ENCODE results near the gene LACRT. TPM values are rescaled to one million over a fixed set of nuclear protein-coding genes. Genes with fewer than 3 reads are reported as not detected.

Gene LACRT
- total RNA-seq, 1 donor from 2014 or later: not detected

DNA sequence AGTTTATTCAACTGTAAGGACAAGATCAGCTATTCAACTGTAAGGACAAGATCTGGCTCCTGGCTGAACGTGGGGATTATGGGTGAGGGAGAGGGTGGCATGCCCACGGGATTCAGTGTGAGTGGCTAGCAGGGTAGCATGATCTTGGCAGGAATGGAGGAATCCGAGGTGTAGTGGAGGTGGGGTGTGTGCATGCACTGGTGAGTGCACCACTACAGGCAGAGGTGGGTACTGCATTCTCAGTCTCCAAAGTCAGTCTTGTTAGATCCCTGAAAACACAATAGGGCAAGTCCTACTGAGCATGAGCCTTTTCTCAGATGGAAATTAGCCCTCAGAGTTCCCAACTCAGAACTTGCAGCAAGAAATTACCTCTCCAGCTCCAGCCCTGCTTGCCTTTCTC, 45.7 kb upstream of the LACRT start:
- no peak overlapping the region for H2AFZ ChIP-seq (replicated peaks)
- Mint-ChIP-seq H3K9me3 (no peaks in the 10 kb centered on the region), H3K36me3 (no peaks in the 10 kb centered on the region), H3K4me3 (no peak overlapping the region), H3K27me3 (ENCODE audit: insufficient read depth, low read depth) (peaks cover 11% of the 10 kb centered on the region), H3K27ac (no peak overlapping the region), H3K4me1 (peaks cover 32% of the 10 kb centered on the region)
- no peak overlapping the region for H3K4me2 ChIP-seq
- no peak for TF ChIP-seq EZH2phosphoT487 (IDR thresholded peaks at IDR 0.05)
- no peak for TF ChIP-seq EZH2 (IDR thresholded peaks at IDR 0.05)
- TF ChIP-seq, protein P1, sequence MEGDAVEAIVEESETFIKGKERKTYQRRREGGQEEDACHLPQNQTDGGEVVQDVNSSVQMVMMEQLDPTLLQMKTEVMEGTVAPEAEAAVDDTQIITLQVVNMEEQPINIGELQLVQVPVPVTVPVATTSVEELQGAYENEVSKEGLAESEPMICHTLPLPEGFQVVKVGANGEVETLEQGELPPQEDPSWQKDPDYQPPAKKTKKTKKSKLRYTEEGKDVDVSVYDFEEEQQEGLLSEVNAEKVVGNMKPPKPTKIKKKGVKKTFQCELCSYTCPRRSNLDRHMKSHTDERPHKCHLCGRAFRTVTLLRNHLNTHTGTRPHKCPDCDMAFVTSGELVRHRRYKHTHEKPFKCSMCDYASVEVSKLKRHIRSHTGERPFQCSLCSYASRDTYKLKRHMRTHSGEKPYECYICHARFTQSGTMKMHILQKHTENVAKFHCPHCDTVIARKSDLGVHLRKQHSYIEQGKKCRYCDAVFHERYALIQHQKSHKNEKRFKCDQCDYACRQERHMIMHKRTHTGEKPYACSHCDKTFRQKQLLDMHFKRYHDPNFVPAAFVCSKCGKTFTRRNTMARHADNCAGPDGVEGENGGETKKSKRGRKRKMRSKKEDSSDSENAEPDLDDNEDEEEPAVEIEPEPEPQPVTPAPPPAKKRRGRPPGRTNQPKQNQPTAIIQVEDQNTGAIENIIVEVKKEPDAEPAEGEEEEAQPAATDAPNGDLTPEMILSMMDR (IDR thresholded peaks at IDR 0.05): peak; percentile 54
- no peaks in the 10 kb centered on the region for H4K20me1 ChIP-seq (ENCODE audit: low read depth)
- peaks cover 26% of the 10 kb centered on the region for H3K4me1 ChIP-seq
- H3K27me3 ChIP-seq: no peaks in the 10 kb centered on the region
- H3K4me3 ChIP-seq: no peak overlapping the region
- peak; percentile 51 for DNase-seq (ENCODE audit: low spot score)
- no peak overlapping the region for H3K9ac ChIP-seq
- no peaks in the 10 kb centered on the region for H3K79me2 ChIP-seq (ENCODE audit: low read depth)
- peaks cover 16% of the 10 kb centered on the region for H3F3A ChIP-seq (ENCODE audit: low read depth)
- H3K36me3 ChIP-seq: no peaks in the 10 kb centered on the region
- H3K27ac ChIP-seq: no peak overlapping the region
- H3K9me3 ChIP-seq (ENCODE audit: low read depth): no peaks in the 10 kb centered on the region

DNA sequence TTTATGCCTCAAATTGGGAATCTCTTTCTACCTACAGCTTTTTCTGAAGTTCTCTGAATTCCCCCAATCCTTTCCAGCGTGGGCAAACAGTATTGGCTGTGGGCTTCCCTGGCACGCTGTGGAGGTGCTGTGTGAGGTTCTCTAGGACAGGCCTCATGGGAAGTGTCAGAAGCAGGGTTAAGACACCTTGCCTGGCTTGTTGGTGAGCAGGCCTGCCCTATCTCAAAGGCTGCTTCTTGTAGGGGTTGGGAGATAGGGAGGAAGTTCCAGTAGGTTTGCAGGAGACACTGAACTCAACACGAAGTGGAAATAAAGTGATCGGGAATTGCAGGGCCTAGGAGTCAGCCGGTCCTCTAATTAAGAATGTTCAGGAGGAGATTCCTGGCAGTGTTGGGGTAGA, 43.4 kb upstream of the LACRT start:
- H3K36me3 ChIP-seq: no peaks in the 10 kb centered on the region
- H3K4me3 ChIP-seq: no peak overlapping the region
- H4K20me1 ChIP-seq (ENCODE audit: low read depth): no peaks in the 10 kb centered on the region
- TF ChIP-seq, protein P1 (IDR thresholded peaks at IDR 0.05): no peak
- TF ChIP-seq EZH2phosphoT487 (IDR thresholded peaks at IDR 0.05) (no peak), EZH2 (IDR thresholded peaks at IDR 0.05) (no peak)
- no peaks in the 10 kb centered on the region for H3K79me2 ChIP-seq (ENCODE audit: low read depth)
- no peak overlapping the region for H3K9ac ChIP-seq
- H3K4me1 Mint-ChIP-seq: peaks cover 12% of the 10 kb centered on the region
- H2AFZ ChIP-seq (replicated peaks): no peak overlapping the region
- H3K4me2 ChIP-seq: no peak overlapping the region
- H3F3A ChIP-seq (ENCODE audit: low read depth): no peaks in the 10 kb centered on the region
- no peak overlapping the region for H3K27ac ChIP-seq
- DNase-seq (ENCODE audit: low spot score): no peak
- peaks cover 11% of the 10 kb centered on the region for H3K27me3 Mint-ChIP-seq (ENCODE audit: insufficient read depth, low read depth)
- no peaks in the 10 kb centered on the region for H3K9me3 Mint-ChIP-seq
- no peaks in the 10 kb centered on the region for H3K36me3 Mint-ChIP-seq
- H3K27ac Mint-ChIP-seq: no peak overlapping the region
- H3K4me1 ChIP-seq: peaks cover 7% of the 10 kb centered on the region
- H3K4me3 Mint-ChIP-seq: no peak overlapping the region
- no peaks in the 10 kb centered on the region for H3K9me3 ChIP-seq (ENCODE audit: low read depth)
- no peaks in the 10 kb centered on the region for H3K27me3 ChIP-seq

DNA sequence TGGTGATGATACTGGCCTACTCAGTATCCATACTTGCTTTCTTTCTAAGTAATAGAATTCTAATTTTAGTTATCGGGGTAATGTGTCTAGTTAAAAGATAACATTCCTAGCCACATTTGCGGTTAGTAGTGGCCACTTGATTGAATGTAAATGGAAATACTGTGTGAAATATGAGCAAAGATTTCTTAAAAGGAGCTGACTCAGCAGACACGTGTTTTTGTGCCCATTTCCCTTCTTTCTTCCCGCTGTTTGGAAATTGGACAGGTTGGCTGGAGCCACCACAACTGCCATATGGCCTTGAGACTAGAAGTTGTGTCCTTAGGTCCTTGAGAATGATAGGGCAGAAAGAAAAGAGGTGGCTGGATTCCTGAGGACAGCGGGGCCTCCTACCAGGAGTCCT, 33.2 kb upstream of the LACRT start:
- Histone ChIP-seq H3K4me1 (no peaks in the 10 kb centered on the region), H3K9me3 (ENCODE audit: low read depth) (no peaks in the 10 kb centered on the region), H3K27ac (no peak overlapping the region), H3K4me3 (no peak overlapping the region), H3K27me3 (no peaks in the 10 kb centered on the region), H4K20me1 (ENCODE audit: low read depth) (no peaks in the 10 kb centered on the region), H2AFZ (replicated peaks) (peak overlapping the region; percentile 24), H3K79me2 (ENCODE audit: low read depth) (no peaks in the 10 kb centered on the region), H3K4me2 (no peak overlapping the region), H3F3A (ENCODE audit: low read depth) (no peaks in the 10 kb centered on the region), H3K36me3 (no peaks in the 10 kb centered on the region), H3K9ac (no peak overlapping the region)
- Mint-ChIP-seq H3K4me3 (no peak overlapping the region), H3K9me3 (no peaks in the 10 kb centered on the region), H3K4me1 (no peaks in the 10 kb centered on the region), H3K36me3 (no peaks in the 10 kb centered on the region), H3K27me3 (ENCODE audit: insufficient read depth, low read depth) (no peaks in the 10 kb centered on the region), H3K27ac (no peak overlapping the region)
- no peak for DNase-seq (ENCODE audit: low spot score)
- TF ChIP-seq EZH2phosphoT487 (IDR thresholded peaks at IDR 0.05) (no peak), EZH2 (IDR thresholded peaks at IDR 0.05) (no peak)
- TF ChIP-seq, protein P1 (IDR thresholded peaks at IDR 0.05): no peak
